GM21786 (cell line): ENCODE results near the gene HAUS5.

ENCODE experiments used
- ATAC-seq: cut with Tn5 transposase; IDR thresholded peaks from one replicate; pipeline ENCODE4 v1.9.1; 2021; ENCODE audit not compliant: unreplicated experiment

The HAUS5 gene

GRCh38 chr19:35669974-35670373, 57.4 kb downstream of the HAUS5 start:
- ATAC-seq, result no peak

- ATAC-seq, result no peak
Measured at GRCh38 chr19:35670686-35671085, 58.2 kb downstream of the HAUS5 start.

GRCh38 chr19:35671818-35672217, 59.3 kb downstream of the HAUS5 start:
- ATAC-seq, result no peak

GRCh38 chr19:35673121-35673804, 60.7 kb downstream of the HAUS5 start:
- ATAC-seq, result no peak
